Endometrial microvascular endothelial cells (primary cell): ENCODE data around the gene OR4D9. TPM values are rescaled to one million over a fixed set of nuclear protein-coding genes. Genes with fewer than 3 reads are reported as not detected.
"Not testable (repeated sequence)": the region's sequence is repeated elsewhere in the genome, so short reads cannot be mapped to it uniquely, and the experiment has no call there.

Experiments
- in situ Hi-C: cut with HindIII; loops from 2 replicates; pipeline ENCODE4 v1.10.0; 2017; ENCODE audit warnings: low sequenced_read_pairs, low pct_unique_long_range_greater_than_20kb; ENCODE audit errors: inconsistent ontology term
- total RNA-seq: library from RNA; depleted of rRNA; stranded (reverse); fragments of >200 nt; gene quantifications from one replicate; pipeline ENCODE4 v1.2.3, GENCODE V29; 2015; ENCODE audit errors: inconsistent ontology term

The OR4D9 gene
- not detected for total RNA-seq

DNA sequence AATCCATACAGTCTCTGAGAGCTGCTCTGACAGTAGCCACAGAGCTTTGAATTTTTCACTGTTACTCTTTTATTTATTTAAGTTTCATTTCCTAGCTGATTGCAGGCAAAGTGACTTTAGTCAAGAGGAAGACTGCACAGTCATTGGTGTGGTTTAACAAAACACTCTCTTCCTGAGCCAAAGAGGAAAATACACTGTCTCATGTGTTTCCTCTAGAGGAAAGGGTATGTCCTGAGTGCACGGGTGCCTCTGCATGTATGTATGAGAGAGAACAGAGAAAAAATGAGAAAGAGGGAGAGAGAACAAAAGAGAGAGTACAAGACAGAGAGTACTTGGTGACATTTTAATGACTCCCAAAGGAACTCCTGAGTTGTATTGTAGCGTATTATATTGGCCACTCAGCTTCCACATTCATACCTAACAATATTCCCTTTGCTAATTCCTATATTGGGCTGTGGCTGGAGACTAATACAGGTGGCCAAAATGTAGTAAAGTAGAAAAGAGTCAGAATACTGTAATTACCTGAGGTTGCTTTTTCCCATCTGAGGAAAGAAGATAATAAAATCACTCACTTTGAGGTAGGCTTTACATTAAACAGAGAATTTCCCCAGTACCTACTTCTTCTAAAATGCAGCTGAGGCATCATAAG, at the start of gene OR4D9:
OR4D9 (plus strand) TSS at position 599 of the 649 bp plus-strand sequence. CDS start 3,374 bp downstream, outside the sequence.
- in situ Hi-C loops, result no loop called here

DNA sequence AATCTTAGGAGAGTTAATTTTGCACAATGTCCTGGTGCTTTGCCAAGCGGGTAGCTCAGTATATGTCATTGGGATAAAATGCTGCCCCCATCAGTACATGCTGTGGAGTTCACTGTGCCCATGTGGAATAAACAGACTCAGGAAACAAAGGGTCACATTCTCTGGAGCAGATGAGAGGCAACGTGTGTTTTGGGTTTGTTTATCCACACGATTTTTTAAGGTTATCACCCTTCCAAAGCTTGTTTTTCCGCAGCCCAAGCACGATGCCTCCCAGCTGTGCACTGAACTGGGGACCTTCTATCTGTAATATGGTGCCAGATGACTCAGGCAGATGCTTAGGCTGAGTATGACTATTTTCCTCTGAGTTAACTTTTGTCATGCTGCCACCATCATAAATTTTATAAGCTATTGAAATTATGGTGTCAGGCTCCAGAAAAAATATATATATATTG, 48.1 kb upstream of the OR4D9 start:
- in situ Hi-C loops, result no loop called here

DNA sequence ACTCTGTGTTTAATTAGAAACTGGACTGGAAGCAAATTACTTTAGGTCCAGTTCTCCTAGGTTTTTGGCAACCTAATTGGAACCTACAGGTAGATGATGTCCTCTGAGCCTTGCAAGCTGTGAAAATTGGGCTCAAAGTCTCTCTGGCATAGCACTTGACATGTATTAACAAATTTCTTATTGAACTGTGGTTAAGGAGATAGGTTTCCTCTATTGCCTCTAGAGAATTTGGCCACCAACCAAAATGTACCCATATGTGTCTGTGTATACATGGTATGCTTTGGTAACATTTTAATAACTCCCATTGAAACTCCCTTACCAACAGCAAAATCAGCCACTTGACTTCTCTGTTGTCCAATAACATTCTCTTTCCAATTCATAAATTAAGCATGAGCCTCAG, 38.3 kb upstream of the OR4D9 start, which contains the start of gene OR4D10:
OR4D10 (plus strand) TSS at position 301 of the 400 bp plus-strand sequence. CDS start 4,115 bp downstream, outside the sequence.
- in situ Hi-C loops, result no loop called here

DNA sequence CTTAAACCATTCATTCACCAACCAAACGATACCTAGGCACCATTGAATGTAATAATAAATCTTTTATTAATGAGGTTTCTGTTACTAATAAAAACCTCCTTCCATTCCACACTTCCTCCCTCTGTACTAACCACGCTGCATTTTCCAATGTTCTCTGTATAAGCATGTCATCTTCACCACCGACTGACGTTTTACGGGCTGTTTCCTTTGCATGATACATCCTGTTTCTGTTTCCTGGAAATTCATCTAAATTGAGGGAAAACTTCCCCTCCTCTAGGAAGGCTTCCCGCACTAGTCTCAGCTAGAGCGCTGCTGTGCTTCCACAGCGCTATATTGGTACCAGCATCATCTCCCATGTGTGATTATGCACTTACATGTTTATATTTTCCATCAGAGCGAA, 36.2 kb upstream of the OR4D9 start:
- in situ Hi-C loops, result no loop called here

DNA sequence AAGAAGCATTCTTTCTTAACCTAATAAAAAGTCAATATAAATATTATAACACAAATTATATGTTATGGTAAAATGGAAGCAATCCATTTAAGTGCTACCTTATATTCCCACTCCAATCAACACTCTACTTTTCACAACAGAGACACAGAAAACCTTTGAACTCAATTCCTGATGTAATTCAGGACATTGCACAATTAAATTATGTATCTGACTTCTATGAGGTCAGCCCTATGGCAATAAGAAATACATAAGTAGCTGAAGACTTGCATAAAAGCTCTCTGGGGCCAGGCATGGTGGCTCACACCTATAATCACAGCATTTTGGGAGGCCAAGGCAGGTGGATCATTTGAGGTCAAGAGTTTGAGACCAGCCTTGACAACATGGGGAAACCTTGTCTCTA, 31.4 kb upstream of the OR4D9 start:
- in situ Hi-C loops, result no loop called here

DNA sequence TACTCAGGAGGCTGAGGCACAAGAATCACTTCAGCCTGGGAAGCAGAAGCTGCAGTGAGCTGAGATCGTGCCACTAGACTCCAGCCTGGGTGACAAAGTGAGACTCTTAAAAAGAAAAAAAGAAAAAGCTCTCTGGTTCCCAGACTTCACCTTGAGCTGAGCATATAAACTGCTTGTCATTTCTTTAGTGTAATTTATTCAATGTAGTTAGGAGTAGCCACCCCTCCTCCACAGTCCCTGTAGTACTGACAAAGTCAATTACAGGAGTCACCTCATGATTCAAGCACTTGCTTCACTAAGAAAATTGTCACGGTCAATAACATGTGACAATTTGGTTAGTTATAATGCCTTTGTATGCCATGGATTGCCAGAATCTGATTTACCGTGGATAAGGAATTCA, 31.0 kb upstream of the OR4D9 start:
- in situ Hi-C loops, result no loop called here

DNA sequence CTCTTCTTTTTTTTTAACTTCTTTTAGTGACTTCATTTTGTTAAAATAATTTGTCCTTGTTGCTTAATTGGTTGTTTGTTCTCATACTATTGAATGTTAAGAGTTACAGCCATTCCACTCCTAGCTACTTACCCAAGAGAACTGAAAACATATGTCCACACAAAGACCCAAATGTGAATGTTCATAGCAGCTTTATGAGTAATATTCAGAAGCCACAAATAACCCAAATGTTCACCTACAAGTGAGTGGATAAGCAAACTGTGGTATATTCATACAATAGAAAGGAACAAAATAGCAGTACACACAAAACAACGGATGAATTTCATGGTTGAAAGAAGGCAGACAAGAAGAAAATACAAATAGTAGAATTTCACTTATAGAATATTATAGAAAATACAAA, 9.4 kb upstream of the OR4D9 start:
- in situ Hi-C loops, result no loop called here

DNA sequence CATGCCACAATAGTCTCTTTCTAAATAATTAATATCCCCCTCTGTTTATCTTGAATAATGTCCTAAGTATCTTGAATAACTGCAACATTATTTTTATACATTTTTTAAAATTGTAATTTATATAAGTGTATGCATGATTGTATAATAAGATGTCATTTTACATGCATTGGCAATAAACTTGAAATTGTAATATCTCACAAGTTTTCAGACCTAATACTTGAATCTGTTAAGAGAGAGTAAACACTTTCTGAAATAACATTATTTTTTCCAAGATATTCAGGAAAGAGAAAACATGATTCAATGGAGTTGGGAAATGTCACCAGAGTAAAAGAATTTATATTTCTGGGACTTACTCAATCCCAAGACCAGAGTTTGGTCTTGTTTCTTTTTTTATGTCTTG, 8.1 kb upstream of the OR4D9 start, which contains the start of gene OR4D11:
OR4D11 (plus strand) TSS at position 301 of the 400 bp plus-strand sequence; CDS start at position 301, 0 bp downstream.
- in situ Hi-C loops, result no loop called here

DNA sequence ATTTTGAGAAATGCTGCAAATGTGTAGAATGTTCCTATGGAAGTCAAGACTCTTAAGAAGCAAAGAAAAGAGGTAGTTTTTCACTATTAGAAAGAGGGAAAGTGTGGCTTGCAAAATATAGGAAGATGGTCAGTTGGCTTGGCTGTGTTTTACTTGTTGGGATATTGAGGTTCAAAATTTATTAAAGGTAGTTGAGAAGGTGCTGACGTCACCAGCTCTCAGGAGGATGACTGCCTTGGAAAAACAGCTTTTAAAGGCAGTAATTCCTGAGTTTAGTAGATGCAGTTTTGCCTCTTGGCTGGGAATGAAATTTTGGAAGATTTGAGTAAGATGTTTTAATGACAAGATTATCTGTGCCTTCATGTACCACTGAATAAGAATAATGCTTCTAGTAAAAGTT, 336 bp downstream of the OR4D9 start:
- in situ Hi-C loops, result no loop called here

DNA sequence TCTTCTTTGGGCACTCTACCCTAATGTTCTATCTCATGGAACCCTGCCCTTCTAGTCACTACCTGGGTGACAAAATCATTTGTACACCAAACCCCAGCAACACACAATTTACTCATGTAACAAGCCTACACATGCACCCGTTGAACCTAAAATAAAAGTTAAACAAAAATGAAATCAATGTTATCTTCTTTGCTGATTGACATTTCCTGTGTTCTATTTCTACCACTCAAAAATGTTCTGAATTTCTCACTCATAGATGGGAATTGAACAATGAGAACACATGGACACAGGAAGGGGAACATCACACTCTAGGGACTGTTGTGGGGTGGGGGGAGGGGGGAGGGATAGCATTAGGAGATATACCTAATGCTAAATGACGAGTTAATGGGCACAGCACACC, 8.8 kb downstream of the OR4D9 start:
- in situ Hi-C loops, result not testable (repeated sequence)

DNA sequence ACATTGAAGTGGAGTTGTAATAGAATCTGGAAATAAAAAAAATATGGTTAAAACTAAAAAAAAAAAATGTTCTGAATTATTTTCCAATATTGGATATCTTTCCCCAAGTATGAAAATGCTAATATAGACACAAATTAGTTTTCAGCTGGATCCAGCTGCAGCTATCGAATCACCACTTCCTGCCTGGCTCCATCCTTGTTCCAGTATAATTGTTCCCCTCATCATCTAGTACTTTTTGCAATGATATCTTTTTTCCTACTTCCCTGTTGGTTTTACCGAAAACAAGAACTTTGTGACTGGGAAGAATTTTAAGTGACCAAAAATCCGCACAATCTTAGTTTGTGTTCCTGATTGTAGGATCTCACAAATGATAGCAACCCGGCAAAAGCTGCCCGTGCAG, 9.4 kb downstream of the OR4D9 start:
- in situ Hi-C loops, result no loop called here

DNA sequence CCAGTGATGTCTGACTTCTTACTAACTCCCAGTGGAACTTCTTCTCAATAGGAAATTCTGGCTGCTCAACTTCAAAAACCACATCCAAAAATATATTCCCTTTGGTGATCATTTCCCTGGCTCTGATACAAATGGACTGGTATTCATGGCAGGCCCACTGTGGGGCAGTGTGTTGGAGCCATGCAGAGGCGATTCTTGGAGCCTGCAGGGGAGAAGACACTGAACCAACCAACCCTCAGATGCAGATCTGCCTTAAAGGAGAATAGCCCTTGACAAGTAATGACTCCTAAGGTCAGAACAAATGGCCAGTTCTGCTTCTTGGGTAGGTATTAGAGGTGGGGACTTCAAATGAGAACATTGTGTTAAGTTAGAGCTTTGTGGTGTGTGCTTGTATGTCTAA, 12.2 kb downstream of the OR4D9 start:
- in situ Hi-C loops, result no loop called here

DNA sequence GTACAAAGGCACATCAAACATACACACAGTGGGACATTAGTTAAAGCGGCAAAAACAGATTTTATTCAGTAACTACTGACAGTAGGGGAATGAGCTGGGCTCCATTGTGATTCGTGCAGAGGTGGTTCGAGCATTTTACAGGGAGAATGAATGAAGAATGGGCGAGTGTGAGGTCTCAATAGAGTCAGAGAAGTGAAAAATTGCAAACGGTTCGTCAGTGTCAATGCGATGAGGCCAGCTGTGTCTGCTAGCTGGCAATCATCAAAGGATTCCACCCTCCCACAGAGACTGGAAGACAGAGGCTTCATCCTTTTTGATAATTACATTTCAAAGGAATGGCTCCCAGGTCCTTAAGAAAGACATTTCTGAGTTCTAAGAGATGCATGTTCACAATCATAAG, 17.4 kb downstream of the OR4D9 start:
- in situ Hi-C loops, result loop anchor here (25.0 kb wide), 1 partner anchor 134 kb away; the partner anchor contains the start of gene PATL1

DNA sequence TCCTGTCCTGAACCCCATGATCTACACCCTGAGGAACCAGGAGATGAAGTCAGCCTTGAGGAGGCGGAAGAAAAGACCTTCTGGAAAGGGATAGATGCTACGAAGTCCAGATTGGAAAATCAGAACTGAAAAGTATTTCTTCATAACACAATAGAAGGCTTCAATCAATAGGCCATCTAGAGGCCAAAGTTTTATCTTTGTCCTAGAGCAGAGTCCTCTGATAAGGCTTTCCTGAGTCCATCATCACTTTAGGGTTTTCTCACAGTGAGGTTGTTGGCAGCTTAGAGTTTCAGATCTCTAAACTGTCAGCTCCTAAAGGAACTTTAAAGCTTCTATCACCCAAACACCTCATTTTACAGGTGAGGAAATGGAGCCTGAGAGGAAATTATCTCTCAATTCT, 21.3 kb downstream of the OR4D9 start:
- in situ Hi-C loops, result loop anchor here (25.0 kb wide), 1 partner anchor 130 kb away; the partner anchor contains the start of gene PATL1

DNA sequence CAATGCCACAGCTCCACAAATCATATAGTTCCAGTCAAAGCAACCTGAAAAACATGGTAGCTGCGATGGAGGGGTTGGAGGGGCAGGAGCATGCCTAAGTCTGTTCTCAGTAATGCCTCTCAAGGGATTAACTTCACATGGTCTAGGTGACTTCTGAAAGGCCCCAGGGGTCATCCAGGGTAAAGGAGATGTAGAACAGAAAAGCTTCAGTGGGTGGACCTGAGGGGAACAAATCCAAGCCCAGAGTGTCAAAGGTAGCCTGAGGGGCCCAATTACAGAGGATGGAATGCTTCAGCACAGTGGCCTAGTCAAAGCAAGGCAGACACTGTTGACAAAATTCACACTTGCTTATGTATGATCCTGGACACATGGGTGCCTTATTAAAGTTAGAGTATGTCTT, 23.3 kb downstream of the OR4D9 start:
- in situ Hi-C loops, result loop anchor here (25.0 kb wide), 1 partner anchor 128 kb away; the partner anchor contains the start of gene PATL1

DNA sequence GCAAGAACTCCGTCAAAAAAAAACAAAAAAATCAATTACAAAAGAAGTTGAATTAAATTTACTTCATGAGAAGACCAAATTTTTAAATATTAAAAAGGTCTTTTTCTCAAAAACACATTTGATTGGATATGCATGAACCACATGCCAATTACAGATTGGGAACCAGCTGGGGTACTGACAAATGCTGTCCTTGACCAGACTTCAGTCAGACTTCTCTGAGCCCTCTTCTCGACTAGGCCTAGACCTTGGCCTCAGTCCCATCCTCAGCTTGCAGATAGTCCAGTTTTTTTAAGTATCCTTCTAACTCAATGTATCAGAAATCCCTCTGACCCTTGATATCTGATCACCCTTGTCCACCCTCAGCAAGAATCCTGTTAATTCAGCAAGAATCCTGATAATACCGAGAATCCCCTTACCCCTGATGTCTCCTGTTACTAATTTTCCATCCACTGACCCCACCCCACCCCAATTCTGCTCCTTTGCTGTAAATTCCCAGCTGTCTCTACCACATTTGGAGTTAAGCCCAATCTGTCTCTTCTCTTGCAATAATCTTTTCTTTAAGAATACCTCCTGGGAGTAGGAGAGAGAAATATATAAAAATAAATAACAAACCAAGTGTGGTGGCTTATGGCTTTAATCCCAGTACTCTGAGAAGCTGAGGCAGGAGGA, 30.9 kb downstream of the OR4D9 start:
- in situ Hi-C loops, result loop anchor here (25.0 kb wide), 1 partner anchor 120 kb away; the partner anchor contains the start of gene PATL1

DNA sequence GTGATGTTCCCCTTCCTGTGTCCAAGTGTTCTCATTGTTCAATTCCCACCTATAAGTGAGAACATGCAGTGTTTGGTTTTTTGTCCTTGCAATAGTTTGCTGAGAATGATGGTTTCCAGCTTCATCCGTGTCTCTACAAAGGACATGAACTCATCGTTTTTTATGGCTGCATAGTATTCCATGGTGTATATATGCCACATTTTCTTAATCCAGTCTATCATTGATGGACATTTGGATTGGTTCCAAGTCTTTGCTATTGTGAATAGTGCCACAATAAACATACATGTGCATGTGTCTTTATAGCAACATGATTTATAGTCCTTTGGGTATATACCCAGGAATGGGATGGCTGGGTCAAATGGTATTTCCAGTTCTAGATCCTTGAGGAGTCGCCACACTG, 32.4 kb downstream of the OR4D9 start:
- in situ Hi-C loops, result loop anchor here (25.0 kb wide), 1 partner anchor 119 kb away; the partner anchor contains the start of gene PATL1

DNA sequence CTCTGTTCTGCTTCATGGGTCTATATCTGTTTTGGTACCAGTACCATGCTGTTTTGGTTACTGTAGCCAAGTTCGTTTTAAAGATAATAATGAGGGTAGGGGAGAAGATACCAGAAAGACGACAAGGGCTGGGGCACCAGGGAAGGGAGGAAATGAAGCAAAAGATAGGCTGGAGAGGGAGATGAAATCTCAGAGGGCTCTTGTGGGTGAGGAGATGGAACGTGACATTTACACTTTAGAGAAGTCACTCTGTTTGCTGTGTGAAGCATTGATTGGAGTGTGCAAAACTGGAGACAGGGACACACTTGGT, 33.5 kb downstream of the OR4D9 start:
- in situ Hi-C loops, result loop anchor here (25.0 kb wide), 1 partner anchor 117 kb away; the partner anchor contains the start of gene PATL1

DNA sequence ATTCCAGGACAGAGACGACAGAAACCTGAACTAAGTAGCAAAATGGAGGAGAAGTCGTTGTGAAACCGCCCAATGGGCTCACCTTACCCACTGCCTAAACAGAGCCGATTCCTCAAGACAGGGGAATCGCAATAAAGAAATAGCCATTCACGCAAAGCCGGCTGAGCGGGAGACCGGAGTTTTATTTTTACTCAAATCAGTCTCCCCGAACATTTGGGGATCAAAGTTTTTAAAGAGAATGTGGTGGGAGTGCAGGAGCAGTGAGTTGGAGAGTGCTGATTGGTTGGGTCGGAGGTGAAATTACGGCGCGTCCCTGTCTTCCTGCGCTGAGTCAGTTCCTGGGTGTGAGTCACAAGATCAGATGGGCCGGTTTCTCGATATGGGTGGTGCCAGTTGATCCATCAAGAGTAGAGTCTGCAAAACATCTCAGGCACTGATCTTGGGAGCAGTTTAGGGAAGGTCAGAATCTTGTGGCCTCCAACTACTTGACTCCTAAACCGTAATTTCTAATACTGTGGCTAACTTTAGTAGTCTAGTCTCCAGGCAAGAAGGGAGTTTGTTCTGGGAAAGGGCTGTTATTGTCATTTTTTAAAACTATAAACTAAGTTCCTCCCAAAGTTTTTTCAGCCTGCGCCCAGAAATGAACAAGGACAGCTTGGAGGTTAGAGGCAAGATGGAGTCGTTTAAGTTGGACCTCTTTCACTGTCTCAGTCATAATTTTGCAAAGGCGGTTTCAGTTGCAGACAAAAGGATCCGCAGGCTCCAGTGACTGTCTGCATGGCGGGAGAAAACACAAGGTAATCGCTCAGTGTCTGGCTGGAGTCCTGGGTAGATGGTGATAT, 34.1 kb downstream of the OR4D9 start:
- in situ Hi-C loops, result loop anchor here (25.0 kb wide), 1 partner anchor 117 kb away; the partner anchor contains the start of gene PATL1
